Measurements from ENCODE around the gene ZFC3H1.

Gene ZFC3H1

GRCh38 chr12:71671311-71671710 lies 7.7 kb upstream of the ZFC3H1 start:
- no peak for DNase-seq

- no peak for DNase-seq
Measured at GRCh38 chr12:71666259-71666658, 2.6 kb upstream of the ZFC3H1 start.

GRCh38 chr12:71665090-71665463 lies 1.4 kb upstream of the ZFC3H1 start:
- no peak for DNase-seq

DNA sequence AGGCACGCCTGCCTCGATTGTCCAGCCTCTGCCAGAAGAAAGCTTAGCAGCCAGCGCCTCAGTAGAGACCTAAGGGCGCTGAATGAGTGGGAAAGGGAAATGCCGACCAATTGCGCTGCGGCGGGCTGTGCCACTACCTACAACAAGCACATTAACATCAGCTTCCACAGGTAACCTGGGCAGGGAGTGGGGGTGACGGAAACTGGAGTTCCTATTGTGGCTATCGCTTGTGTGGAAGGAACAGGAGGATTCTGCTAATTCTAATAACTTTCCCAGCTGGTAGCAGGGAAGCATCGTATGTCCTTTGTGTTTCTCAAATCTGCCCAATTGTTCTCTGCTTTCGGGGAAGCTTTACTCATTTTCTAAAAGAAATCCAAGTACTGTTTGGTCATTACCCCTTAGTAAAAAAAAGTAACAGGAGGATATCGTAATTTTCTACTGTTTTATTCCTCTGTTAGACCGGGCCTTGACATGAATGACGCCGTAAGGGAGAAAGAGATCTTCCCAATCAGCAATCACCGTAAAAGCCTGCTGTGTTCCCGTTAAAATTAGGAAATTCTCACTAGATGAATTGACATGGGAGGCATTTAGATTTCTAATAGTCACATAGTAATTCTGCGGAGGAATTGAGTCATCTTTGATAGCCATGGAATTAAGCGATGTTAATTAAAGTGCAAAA lies 902 bp upstream of the ZFC3H1 start:
- DNase-seq: no peak

DNA sequence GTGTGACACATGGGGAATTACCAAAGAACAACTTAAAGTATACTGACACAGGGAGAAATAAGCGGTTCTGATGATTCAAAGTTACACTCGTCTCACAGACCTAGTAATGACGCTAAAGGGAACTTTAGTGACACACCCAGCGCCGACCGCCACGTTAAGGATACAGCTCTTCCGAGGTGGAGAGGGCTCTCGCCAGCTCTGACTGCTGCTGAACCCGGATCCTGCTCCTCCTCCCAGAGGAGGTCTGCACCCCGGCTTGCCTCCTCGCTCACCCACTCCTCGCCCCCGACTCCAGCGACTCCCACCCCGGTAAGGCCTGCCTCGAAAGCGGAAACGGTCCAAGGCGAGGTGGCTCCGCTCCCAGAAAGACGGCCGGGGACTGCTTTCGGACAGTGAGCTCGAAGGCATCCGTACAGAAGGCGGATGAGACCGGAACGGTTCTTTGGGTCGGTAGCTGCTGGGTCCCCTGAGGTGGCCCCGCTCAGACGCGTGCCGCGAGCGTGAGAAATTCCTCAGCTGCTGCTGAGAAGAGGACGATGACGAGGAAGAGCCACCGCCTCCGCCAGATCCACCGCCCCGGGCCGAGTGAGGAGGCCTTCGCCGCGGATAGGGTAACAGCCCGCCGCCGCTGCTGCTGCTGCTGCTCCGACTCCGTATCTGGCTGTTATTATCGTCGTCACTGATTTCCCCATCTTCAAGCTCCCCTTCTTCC lies 643 bp downstream of the ZFC3H1 start:
- DNase-seq: peak; percentile 74 to 79

GRCh38 chr12:71661977-71662530 lies 1.6 kb downstream of the ZFC3H1 start:
- no peak for DNase-seq

DNA sequence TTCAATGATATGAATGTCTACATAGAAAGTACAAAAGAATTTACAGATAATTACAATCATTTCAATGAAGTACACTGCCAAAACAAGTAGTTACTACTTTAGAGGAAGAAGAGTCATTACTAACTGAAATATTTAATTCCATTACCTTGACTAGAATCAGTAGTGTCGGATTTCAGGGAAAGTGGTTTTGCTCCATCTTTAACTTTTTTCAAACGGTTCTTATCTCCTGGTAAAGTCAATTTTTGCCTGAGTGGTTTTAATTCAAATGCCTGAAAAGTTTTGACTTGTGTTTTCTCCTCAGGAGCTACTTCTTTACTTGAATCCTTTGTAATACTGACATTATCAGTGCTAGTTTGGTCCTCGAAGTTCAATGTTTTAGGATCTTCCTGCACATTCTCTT lies 6.9 kb downstream of the ZFC3H1 start:
- no peak for DNase-seq

DNA sequence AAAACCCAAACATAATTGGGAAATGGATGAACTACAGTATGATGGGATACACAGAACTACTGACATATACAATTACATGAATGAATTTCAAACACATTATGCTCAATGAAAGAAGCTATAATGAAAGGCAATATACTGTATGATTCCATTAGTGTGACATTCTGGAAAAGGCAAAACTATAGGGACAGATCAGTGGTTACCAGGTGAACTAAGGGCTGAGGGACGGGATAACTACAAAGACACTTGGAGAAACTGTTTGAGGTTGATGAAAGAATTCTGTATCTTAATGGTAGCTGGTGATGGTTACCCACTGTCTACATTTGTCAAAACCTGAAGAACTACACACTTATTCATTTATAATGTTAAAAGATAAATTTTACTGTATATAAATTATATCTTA lies 7.7 kb downstream of the ZFC3H1 start:
- DNase-seq: no peak

DNA sequence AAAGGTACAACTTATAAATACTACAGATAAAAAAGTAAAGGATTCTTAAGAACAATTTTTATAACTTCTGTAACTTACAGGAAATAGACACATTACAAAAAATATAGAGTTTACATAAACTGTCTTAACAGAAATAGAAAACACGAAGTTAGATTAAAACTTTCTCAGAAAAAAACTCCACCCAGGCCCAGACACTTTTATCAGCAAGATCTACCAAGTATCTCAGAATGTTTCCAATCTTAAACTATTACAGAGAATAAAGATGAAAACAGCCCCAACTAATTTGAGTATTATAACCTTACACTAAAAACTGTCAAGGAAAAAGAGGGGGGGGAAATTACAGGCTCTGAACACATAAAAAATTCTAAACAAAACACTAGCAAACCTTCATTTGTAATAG lies 8.2 kb downstream of the ZFC3H1 start:
- DNase-seq: no peak

DNA sequence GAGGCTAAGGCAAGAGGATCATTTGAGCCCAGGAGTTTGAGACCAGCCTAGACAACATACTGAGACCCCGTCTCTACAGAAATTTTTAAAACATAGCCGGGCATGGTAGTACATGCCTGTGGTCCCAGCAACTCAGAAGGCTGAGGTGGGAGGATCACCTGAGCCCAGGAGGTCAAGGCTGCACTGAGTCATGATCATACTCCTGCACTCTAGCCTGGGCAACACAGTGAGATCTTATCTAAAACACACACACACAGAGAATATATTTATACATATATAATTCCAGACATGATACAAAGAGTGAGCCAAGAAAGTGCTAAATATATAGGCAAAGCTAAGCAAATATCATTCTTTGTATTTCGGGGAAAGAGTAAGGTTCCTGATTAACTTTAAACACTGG lies 9.4 kb downstream of the ZFC3H1 start:
- no peak for DNase-seq

GRCh38 chr12:71653137-71653536 lies 10.5 kb downstream of the ZFC3H1 start:
- no peak for DNase-seq

DNA sequence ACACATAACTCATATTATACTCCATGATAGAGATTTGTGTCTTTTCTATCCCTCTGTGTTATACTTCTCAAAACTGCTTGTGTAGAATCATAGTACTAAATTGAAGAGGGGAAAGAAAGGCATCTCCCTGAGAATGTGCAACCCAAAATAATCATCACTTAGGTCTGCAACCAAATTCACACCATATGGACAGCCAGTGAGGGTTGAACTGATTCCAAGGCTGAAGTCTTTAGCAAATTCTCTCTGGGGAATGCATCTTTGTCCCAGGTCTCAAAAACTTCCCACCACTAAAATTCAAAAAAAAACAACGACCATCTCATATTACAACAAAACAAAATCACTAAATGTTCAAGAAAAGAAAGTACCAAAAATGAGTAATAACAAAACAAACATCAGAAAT lies 11.0 kb downstream of the ZFC3H1 start:
- no peak for DNase-seq

GRCh38 chr12:71649401-71649800 lies 14.2 kb downstream of the ZFC3H1 start:
- no peak for DNase-seq

GRCh38 chr12:71648537-71648936 lies 15.1 kb downstream of the ZFC3H1 start:
- no peak for DNase-seq

DNA sequence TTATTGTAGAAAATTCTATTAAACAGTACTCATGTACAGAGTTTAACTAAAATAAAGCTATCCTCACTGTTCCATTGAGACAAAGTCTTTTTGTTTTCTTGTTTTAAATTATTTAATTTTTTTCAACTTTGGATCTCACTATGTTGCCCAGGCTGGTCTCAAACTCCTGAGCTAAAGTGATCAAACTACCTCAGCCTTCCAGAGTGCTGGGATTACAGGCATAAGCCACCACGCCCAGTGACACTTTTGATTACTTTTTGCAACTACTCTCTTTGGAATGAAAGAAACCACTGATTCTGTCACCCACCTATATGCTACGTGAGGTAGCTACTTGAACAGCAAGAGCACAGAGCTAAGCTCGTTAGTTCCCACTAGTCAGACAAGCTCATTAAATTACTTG lies 17.1 kb downstream of the ZFC3H1 start:
- no peak for DNase-seq

DNA sequence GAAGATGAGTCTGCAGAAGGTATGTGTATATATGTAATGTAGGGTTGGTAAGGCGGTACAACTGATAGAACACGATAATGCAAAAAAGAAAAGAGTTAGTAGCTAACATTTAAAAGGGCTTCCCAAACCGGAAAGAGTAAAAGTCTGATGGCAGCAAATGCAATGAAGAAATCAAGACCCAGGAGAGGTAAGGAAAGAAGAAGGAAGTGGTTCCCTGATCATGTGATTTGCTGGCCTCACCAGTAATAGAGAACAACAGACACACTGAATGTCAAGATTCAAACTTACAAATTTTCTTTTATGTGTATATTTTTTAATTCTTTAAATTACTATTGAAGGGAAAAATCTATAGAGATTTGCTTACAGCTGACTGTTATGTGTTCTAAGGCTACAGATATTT lies 18.4 kb downstream of the ZFC3H1 start:
- no peak for DNase-seq

- DNase-seq: no peak
Measured at GRCh38 chr12:71642264-71642663, 21.4 kb downstream of the ZFC3H1 start.

DNA sequence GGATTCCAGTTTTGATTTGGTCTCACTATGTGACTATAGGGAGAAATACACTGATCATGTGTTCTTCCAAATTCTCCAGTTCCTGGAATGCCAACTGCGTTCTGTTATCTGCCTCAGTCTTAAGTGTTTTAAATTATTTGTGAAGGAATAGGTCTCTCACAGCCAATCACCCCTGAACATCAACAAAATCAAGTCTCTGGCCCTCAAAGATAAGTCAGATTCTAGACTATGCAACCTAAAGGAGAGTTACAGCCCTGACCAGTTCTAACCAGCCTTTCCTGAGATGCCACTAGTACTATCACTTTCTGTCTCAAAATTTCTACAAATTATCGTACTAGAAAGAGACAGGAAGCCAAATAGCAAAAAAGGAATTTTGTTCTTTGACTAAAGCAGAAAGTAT lies 22.3 kb downstream of the ZFC3H1 start:
- DNase-seq: no peak

DNA sequence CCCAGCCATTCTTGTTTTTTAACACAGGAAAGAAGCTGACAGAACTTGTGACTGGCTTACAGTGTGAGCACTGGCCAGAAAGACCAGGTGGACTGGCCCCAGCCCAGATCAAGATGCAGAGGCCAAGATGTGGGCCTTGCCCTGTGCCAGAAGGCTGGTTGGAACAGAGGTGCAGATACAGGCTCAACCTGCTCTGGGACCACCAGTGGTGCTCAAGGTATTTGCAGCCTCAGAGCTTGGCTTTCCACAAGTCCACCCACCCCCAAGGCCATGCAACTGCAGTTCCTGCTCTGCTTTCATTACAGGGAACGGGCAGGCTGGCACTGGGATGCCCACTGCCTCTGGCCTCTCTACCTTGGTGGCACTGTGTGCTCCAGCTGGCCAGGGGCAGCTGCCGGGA lies 23.3 kb downstream of the ZFC3H1 start:
- no peak for DNase-seq

- DNase-seq: no peak
Measured at GRCh38 chr12:71639341-71639760, 24.3 kb downstream of the ZFC3H1 start.

- no peak for DNase-seq
Measured at GRCh38 chr12:71638499-71638898, 25.1 kb downstream of the ZFC3H1 start.

- peak in 1 of 2 donors; percentile 18 for DNase-seq
Measured at GRCh38 chr12:71636704-71637115, 26.9 kb downstream of the ZFC3H1 start.

DNA sequence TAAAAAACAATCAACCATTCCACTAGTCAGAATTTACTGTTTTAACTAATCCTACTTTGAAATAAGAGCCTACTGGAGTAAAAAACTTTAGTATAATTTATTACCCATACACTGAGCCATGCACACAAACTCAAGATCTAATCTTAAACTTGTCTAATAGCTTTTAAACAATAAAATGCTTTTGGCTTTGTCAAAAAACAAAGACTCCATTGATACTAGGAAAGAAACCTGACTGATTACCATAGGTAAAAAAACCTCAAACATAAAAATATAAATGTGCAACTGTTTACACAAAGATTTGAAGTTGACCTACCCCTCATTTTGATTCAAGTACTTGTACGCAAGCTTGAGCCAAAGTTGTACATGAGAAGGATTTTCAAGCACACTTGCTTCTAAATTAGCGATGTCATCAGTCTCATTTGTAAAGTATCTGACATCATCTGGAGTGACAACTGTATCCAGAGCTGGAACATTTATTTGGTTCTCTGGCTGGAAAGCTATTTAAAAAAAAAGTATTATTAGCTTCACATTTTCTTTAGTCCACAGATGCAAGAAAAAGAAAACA lies 36.1 kb downstream of the ZFC3H1 start:
- no peak for DNase-seq

GRCh38 chr12:71626768-71627167 lies 36.9 kb downstream of the ZFC3H1 start:
- DNase-seq: no peak

Measured in activated CD4-positive, alpha-beta T cell treated with anti-CD3 and anti-CD28 coated beads for 4 hours (primary cell).